ENCODE data around the gene FTO.

FTO gene

GRCh38 chr16:54066451-54067105 lies 362.6 kb downstream of the FTO start:
- H3K27ac ChIP-seq (ENCODE audit: low read length) = no peak overlapping the region
- TF ChIP-seq EZH2phosphoT487 (IDR thresholded peaks at IDR 0.05; ENCODE audit: low read length) (no peak), EZH2 (optimal IDR thresholded peaks at IDR 0.05; ENCODE audit: low read depth, low read length) (no peak)
- TF ChIP-seq, protein P1, sequence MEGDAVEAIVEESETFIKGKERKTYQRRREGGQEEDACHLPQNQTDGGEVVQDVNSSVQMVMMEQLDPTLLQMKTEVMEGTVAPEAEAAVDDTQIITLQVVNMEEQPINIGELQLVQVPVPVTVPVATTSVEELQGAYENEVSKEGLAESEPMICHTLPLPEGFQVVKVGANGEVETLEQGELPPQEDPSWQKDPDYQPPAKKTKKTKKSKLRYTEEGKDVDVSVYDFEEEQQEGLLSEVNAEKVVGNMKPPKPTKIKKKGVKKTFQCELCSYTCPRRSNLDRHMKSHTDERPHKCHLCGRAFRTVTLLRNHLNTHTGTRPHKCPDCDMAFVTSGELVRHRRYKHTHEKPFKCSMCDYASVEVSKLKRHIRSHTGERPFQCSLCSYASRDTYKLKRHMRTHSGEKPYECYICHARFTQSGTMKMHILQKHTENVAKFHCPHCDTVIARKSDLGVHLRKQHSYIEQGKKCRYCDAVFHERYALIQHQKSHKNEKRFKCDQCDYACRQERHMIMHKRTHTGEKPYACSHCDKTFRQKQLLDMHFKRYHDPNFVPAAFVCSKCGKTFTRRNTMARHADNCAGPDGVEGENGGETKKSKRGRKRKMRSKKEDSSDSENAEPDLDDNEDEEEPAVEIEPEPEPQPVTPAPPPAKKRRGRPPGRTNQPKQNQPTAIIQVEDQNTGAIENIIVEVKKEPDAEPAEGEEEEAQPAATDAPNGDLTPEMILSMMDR (IDR thresholded peaks at IDR 0.05; ENCODE audit: low read length) = no peak
- H3K4me3 ChIP-seq (ENCODE audit: low read length) = no peak overlapping the region
- H3K27me3 ChIP-seq (replicated peaks; ENCODE audit: insufficient read depth, low read length) = no peaks in the 10 kb centered on the region
- no peak for DNase-seq
- no peak overlapping the region for H2AFZ ChIP-seq (ENCODE audit: low read length)
- no peak overlapping the region for H3K4me2 ChIP-seq (ENCODE audit: low read depth, low read length)
- no peaks in the 10 kb centered on the region for H3K9me3 ChIP-seq (replicated peaks; ENCODE audit: insufficient read depth, low read length)
- no peak overlapping the region for H3K9ac ChIP-seq (ENCODE audit: low read length)
- no peaks in the 10 kb centered on the region for H3K9me2 ChIP-seq (replicated peaks; ENCODE audit: insufficient read depth, low read length)
- no peaks in the 10 kb centered on the region for H4K20me1 ChIP-seq (ENCODE audit: insufficient read depth, low read length)
- H3F3A ChIP-seq (ENCODE audit: insufficient read depth, low read length) = no peaks in the 10 kb centered on the region
- no peaks in the 10 kb centered on the region for H3K79me2 ChIP-seq (ENCODE audit: low read length)
- H3K4me1 ChIP-seq (ENCODE audit: low read length) = no peaks in the 10 kb centered on the region
- no peaks in the 10 kb centered on the region for H3K36me3 ChIP-seq (replicated peaks; ENCODE audit: insufficient read depth, low read length)

DNA sequence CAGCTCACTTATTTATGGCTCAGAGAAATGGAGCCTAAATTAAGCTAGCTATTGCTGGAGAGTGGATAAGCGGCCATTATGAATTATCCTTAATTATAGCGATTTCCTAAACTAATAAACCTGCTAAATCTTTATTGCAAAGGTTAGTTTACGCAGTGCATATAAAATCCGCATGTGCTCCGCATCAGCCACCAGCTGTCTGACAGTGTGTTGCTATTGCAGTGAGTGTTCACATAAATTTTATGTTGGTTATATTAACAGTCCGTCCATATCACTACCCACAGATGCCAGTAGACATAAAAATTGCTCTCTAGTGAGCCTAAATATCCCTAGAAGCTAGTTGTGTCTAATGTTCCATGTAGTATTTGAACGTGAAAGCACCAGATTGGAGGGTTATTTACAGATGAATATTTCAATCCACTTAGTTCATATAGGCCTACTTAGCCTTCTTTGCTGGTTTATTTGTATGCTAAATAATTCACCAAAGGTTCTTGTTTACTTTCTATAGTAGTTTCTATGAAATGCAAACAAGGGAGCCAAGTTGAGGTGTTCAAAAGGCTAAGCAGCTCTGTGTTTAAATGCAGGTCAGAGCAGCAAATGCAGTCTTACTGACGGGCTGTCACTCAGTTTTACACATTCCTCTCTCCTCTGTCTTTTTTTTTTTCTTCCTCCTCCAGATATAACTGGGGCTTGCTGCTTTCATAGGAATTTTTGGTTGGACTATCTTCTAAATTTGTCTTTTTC lies 363.5 kb downstream of the FTO start:
- Histone ChIP-seq H3K27me3 (replicated peaks; ENCODE audit: insufficient read depth, low read length) (no peaks in the 10 kb centered on the region), H3K36me3 (replicated peaks; ENCODE audit: insufficient read depth, low read length) (no peaks in the 10 kb centered on the region), H3K9ac (ENCODE audit: low read length) (no peak overlapping the region), H3K9me2 (replicated peaks; ENCODE audit: insufficient read depth, low read length) (no peaks in the 10 kb centered on the region), H3K4me3 (ENCODE audit: low read length) (no peak overlapping the region), H3K79me2 (ENCODE audit: low read length) (no peaks in the 10 kb centered on the region), H3K27ac (ENCODE audit: low read length) (no peak overlapping the region), H3K4me2 (ENCODE audit: low read depth, low read length) (no peak overlapping the region), H3K4me1 (ENCODE audit: low read length) (no peaks in the 10 kb centered on the region), H3K9me3 (replicated peaks; ENCODE audit: insufficient read depth, low read length) (no peaks in the 10 kb centered on the region), H4K20me1 (ENCODE audit: insufficient read depth, low read length) (no peaks in the 10 kb centered on the region), H3F3A (ENCODE audit: insufficient read depth, low read length) (no peaks in the 10 kb centered on the region), H2AFZ (ENCODE audit: low read length) (no peak overlapping the region)
- DNase-seq = no peak
- TF ChIP-seq EZH2 (optimal IDR thresholded peaks at IDR 0.05; ENCODE audit: low read depth, low read length) = no peak

DNA sequence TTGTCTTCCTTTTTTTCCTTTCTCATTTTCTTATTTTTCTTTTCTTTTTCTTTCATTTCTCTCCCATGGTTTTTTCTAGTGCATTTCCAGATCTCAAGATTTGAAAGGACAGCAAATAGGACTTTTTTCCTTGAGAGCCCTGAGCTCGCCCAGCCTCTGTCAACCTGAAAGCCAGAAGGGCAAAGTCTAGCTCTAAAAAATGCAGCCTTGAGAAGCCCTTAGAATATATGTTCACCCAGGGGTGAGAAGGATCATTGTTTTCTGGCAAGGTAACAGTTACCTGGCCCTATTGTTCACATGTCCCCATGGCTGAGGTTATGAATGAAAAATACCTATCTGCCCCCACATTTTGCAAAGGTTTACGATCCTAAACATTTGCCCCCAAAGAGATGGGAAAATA lies 364.3 kb downstream of the FTO start:
- no peaks in the 10 kb centered on the region for H3K27me3 ChIP-seq (replicated peaks; ENCODE audit: insufficient read depth, low read length)
- DNase-seq = no peak
- H3K36me3 ChIP-seq (replicated peaks; ENCODE audit: insufficient read depth, low read length) = no peaks in the 10 kb centered on the region
- H3K4me2 ChIP-seq (ENCODE audit: low read depth, low read length) = no peak overlapping the region
- no peak overlapping the region for H2AFZ ChIP-seq (ENCODE audit: low read length)
- TF ChIP-seq, protein P1 (IDR thresholded peaks at IDR 0.05; ENCODE audit: low read length) = no peak
- no peak for TF ChIP-seq EZH2phosphoT487 (IDR thresholded peaks at IDR 0.05; ENCODE audit: low read length)
- TF ChIP-seq EZH2 (optimal IDR thresholded peaks at IDR 0.05; ENCODE audit: low read depth, low read length) = no peak
- H3K9me2 ChIP-seq (replicated peaks; ENCODE audit: insufficient read depth, low read length) = no peaks in the 10 kb centered on the region
- H3K4me1 ChIP-seq (ENCODE audit: low read length) = no peaks in the 10 kb centered on the region
- no peak overlapping the region for H3K27ac ChIP-seq (ENCODE audit: low read length)
- no peak overlapping the region for H3K9ac ChIP-seq (ENCODE audit: low read length)
- no peaks in the 10 kb centered on the region for H3K79me2 ChIP-seq (ENCODE audit: low read length)
- H4K20me1 ChIP-seq (ENCODE audit: insufficient read depth, low read length) = no peaks in the 10 kb centered on the region
- no peaks in the 10 kb centered on the region for H3K9me3 ChIP-seq (replicated peaks; ENCODE audit: insufficient read depth, low read length)
- H3F3A ChIP-seq (ENCODE audit: insufficient read depth, low read length) = no peaks in the 10 kb centered on the region
- no peak overlapping the region for H3K4me3 ChIP-seq (ENCODE audit: low read length)
